Skin epidermis (tissue), 12 donors: Measurements from ENCODE around the gene HPSE.
A peak's percentile ranks its signal among the peaks of the same experiment; 100 is the strongest.

Source experiments
- H3K27ac ChIP-seq, 21 experiments: fragments of 200-600 bp; sonication (generic) in 11 of 21; one replicate each; pipeline ENCODE4 v1.5.0; 2020; ENCODE audit warnings: mild to moderate bottlenecking in 3 of 21, inconsistent platforms in 2 of 21, moderate library complexity in 2 of 21
- H3K4me3 ChIP-seq, 7 experiments: fragments of 200-600 bp; sonication (generic) in 2 of 7; one replicate each; pipeline ENCODE4 v1.5.0; 2020; ENCODE audit warnings: inconsistent platforms in 2 of 7, mild to moderate bottlenecking in 2 of 7, moderate library complexity in 1 of 7

HPSE gene

DNA sequence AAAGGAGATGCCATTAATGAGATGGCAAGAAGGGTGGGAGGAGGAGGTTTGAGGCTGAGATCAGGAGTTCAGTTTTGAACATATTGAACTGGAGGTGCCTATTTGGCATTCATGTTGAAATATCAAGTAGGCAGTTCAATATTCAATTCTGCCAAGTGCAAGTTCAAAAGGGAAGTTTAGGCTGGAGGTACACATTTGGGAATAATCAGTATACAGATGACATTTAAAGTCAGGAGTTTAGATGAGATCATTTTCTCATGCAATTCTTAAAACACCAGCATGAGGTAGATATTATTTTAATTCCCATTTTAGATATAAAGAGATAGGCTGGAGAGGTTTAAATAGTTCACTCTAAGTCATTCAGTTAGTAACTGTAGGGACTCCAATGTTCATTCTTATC is 76.2 kb downstream of the HPSE start:
- H3K27ac ChIP-seq = no peak overlapping the region
- H3K4me3 ChIP-seq = no peak overlapping the region

DNA sequence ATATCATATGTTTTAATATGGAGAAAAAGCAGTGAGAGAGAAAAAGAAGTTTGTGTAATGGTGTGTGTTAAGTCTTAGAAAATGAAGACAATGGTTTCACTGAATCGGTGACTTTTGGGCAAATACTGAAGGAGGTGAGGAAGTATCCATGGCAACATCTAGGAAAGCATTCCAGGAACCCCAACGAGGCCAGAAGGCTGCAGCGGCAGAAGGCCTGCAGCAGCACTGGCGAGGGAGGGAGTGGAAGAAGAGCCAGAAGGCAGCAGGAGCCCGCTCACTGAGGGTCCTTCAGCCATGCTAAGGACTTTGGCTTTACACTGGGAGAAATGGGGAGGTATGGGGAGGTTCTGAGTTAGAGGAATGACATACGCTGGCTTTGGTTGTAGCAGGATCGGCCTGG is 76.8 kb downstream of the HPSE start:
- Histone ChIP-seq H3K4me3 (no peak overlapping the region), H3K27ac (peak overlapping the region in 1 of 21 experiments; percentile 32)

DNA sequence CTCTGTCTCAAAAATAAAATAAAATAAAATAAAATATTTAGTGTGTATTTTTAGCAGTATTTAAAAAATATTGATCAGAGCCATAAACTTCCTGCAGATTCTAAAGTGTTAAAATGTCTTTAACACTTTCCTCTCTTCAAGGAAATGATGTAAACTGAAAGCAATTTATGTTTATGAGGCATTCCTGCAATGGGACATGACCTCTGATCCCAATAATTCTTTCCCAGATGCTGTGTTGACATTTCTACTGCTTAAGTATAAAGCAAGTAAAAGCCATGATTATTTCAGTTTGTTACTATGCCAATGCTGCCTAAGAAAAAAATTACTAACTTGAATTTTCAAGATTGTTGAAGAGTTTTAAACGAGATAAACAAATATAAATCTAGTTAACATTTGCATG is 79.1 kb downstream of the HPSE start:
- H3K27ac ChIP-seq = no peak overlapping the region

GRCh38 chr4:83252782-83253405 is 81.8 kb downstream of the HPSE start:
- Histone ChIP-seq H3K4me3 (no peak overlapping the region), H3K27ac (peak overlapping the region in 1 of 21 experiments; percentile 10)

More for the DNA sequence above, 79.1 kb downstream of the HPSE start:
- no peak overlapping the region for H3K4me3 ChIP-seq

GRCh38 chr4:83251447-83251830 is 83.2 kb downstream of the HPSE start:
- Histone ChIP-seq H3K4me3 (no peak overlapping the region), H3K27ac (no peak overlapping the region)

GRCh38 chr4:83250687-83251446 is 83.8 kb downstream of the HPSE start:
- Histone ChIP-seq H3K27ac (no peak overlapping the region), H3K4me3 (no peak overlapping the region)

DNA sequence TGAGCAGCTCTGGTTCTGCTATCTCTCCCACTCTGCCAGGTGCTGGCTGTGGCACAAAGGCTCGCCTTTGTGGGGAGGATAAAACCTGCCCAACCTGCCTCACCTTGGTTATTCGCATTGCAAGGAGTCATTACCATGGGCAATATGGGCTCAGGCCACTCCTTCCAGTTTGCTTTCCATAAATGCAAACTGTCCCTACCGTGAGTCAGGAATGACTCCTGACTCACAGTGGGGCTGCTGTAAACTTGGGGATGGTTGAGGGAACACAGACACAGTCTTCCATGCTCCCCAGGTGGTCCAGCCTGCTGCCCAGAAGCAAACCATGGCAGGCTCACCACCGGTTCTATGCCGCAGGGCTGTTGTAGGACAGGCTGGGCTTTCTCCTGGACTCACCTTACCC is 86.2 kb downstream of the HPSE start:
- H3K27ac ChIP-seq = no peak overlapping the region
- H3K4me3 ChIP-seq = no peak overlapping the region

DNA sequence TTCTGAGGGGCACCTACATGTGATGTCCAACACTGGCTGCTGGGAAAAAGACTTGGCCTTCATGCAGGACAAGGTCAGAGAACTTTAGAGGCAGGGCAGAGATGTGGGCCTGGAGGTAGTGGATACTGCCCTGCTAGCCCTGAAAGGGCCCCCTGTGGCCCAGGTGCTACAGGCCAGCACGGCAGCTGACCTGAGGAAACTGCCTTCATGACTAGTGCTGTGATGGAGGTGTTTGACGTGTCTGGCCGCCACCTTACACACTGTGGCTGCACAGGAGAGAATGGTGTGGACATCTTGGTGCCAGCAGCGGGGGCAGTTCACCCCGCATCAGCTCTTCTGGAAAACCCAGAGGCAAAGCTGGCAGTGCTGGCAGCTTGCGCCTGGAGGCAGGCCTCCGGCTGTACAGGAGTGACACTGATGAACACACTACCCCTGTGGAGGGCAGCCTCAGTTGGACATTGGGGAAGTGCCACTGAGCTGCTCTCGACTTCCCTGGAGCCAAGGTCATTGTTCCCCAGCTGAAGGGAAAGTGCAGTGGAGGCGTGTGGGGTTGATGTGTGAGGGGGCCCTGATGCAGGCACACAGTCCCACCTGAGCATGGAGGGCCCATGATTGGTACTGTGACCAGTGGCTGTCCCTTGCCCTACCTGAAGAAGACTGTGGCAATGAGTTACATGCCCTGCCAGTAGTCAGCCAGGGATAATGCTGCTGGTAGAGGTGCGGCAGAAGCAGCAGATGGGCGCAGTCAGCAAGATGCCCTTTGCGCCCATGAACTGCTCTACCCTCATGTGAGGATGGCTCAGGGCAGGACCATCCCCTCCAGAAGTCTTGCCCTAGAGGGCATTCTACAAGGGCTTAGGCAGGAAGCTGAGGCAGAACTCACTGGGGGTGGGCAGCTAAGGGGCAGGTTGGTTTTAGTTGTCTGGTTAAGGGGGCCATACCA is 87.0 kb downstream of the HPSE start:
- Histone ChIP-seq H3K27ac (no peak overlapping the region), H3K4me3 (no peak overlapping the region)
